ENCODE measurements around the gene PODNL1.

DNA sequence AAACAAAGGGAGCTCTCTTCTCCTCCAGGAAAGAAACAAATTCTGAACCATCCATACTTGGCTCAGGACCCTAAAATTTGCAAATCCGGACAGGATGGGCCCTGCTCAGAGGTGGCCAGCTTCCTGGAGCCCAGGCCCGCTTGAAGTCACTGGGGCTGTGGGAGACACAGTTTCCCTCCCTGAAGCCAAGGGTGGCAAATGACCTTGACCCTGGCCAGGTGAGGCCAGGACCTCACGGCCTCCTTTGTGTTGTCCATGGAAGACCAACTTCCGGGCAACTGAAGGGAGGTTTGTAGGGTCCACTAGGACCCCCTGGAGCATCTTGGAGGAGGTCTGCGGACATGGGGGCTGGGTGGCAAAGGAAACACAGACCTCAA lies 55.8 kb downstream of the PODNL1 start:
- TF ChIP-seq, protein P1, sequence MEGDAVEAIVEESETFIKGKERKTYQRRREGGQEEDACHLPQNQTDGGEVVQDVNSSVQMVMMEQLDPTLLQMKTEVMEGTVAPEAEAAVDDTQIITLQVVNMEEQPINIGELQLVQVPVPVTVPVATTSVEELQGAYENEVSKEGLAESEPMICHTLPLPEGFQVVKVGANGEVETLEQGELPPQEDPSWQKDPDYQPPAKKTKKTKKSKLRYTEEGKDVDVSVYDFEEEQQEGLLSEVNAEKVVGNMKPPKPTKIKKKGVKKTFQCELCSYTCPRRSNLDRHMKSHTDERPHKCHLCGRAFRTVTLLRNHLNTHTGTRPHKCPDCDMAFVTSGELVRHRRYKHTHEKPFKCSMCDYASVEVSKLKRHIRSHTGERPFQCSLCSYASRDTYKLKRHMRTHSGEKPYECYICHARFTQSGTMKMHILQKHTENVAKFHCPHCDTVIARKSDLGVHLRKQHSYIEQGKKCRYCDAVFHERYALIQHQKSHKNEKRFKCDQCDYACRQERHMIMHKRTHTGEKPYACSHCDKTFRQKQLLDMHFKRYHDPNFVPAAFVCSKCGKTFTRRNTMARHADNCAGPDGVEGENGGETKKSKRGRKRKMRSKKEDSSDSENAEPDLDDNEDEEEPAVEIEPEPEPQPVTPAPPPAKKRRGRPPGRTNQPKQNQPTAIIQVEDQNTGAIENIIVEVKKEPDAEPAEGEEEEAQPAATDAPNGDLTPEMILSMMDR (IDR thresholded peaks at IDR 0.05), result no peak
- no peak for TF ChIP-seq POLR2A (IDR thresholded peaks at IDR 0.05)

Data from right lobe of liver (tissue), 4 donors.